ENCODE results near the gene SOD1.
"Not testable (repeated sequence)": the region's sequence is repeated elsewhere in the genome, so short reads cannot be mapped to it uniquely, and the experiment has no call there.

Gene SOD1

GRCh38 chr21:31656199-31657095 lies 3.0 kb upstream of the SOD1 start:
- no peak for DNase-seq

GRCh38 chr21:31658053-31658452 lies 1.4 kb upstream of the SOD1 start:
- DNase-seq: no peak

GRCh38 chr21:31659286-31659535 lies 282 bp upstream of the SOD1 start:
- DNase-seq: no peak

DNA sequence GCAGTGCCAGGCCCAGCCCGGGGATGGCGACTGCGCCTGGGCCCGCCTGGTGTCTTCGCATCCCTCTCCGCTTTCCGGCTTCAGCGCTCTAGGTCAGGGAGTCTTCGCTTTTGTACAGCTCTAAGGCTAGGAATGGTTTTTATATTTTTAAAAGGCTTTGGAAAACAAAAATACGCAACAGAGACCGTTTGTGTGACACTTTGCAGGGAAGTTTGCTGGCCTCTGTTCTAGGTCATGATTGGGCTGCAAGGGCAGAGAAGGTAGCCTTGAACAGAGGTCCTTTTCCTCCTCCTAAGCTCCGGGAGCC lies 719 bp downstream of the SOD1 start:
- no peak for DNase-seq

GRCh38 chr21:31660591-31660990 lies 1.1 kb downstream of the SOD1 start:
- DNase-seq: no peak

- no peak for DNase-seq
Measured at GRCh38 chr21:31663584-31664249, 4.2 kb downstream of the SOD1 start.

GRCh38 chr21:31665397-31665796 lies 5.9 kb downstream of the SOD1 start:
- no peak for DNase-seq

GRCh38 chr21:31665869-31666268 lies 6.4 kb downstream of the SOD1 start:
- DNase-seq: not testable (repeated sequence)

DNA sequence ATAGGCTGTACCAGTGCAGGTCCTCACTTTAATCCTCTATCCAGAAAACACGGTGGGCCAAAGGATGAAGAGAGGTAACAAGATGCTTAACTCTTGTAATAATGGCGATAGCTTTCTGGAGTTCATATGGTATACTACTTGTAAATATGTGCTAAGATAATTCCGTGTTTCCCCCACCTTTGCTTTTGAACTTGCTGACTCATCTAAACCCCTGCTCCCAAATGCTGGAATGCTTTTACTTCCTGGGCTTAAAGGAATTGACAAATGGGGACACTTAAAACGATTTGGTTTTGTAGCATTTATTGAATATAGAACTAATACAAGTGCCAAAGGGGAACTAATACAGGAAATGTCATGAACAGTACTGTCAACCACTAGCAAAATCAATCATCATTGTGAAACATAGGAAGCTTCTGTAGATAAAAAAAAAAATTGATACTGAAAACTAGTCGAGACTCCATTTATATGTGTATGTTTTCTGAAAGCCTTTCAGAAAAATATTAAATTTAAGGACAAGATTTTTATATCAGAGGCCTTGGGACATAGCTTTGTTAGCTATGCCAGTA lies 7.0 kb downstream of the SOD1 start:
- DNase-seq: no peak

GRCh38 chr21:31667132-31667531 lies 7.6 kb downstream of the SOD1 start:
- DNase-seq: no peak

DNA sequence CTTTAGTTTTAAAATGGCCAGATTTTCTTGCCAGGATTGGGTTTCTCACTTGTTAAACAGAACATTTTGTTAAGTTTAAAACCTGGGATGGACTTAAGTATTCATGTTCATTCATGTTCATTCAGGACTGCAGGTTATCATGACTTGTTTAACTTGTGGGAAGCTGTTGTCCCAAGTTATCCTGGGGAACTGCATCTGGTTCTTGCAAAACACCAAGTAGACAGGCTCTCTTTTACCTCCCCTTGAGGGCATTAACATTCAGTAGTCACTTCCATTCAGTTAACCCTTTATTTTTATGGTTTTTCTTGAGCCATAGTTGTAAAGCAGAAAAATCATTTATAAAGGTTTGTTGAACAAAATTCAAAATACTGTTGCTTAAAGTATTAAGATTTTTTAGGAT lies 8.1 kb downstream of the SOD1 start:
- DNase-seq: no peak

DNA sequence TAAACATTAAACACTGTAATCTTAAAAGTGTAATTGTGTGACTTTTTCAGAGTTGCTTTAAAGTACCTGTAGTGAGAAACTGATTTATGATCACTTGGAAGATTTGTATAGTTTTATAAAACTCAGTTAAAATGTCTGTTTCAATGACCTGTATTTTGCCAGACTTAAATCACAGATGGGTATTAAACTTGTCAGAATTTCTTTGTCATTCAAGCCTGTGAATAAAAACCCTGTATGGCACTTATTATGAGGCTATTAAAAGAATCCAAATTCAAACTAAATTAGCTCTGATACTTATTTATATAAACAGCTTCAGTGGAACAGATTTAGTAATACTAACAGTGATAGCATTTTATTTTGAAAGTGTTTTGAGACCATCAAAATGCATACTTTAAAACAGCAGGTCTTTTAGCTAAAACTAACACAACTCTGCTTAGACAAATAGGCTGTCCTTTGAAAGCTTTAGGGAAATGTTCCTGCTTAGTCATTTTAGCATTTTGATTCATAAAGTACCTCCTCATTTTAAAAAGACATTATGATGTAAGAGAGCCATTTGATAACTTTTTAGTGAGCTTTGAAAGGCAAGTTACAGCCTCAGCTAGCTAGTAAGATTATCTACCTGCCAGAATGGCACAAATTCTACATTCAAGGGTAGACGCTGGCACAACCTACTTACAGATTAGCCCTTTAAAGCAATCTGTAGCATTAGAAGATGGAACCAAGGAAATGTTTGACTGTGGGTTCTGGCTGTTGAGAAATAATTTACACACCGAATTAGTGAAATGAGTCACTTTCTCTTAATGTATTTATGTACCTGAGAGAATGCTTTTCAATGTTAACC lies 9.4 kb downstream of the SOD1 start:
- no peak for DNase-seq

- DNase-seq: no peak
Measured at GRCh38 chr21:31670070-31670469, 10.6 kb downstream of the SOD1 start.

DNA sequence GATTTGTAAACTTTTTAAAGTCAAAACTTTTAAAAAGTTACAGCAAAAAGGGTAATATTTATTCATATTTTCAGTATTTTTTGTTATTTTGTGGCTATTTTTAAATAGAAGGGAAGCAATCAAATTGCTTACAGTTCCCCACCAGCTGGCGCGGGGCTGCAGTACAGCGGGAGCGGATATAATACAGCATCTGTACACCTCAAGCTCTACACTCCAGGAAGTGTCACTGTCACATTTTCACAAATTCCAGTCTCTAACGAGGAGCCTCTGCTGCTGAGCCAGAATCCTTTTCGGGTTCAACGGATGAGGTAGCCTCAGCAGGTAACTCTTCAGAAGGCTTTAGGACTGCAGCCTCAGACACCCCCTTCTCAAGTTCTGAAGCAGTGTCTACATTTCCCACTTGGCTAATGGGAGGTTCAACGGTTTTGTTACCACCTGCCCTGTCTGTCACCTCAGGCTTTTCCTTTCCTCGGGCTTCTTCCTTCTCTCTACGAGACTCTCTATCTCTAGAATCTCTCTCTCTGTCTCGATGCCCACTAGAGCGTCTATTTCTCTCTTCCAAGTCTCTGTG lies 11.7 kb downstream of the SOD1 start:
- DNase-seq: no peak

DNA sequence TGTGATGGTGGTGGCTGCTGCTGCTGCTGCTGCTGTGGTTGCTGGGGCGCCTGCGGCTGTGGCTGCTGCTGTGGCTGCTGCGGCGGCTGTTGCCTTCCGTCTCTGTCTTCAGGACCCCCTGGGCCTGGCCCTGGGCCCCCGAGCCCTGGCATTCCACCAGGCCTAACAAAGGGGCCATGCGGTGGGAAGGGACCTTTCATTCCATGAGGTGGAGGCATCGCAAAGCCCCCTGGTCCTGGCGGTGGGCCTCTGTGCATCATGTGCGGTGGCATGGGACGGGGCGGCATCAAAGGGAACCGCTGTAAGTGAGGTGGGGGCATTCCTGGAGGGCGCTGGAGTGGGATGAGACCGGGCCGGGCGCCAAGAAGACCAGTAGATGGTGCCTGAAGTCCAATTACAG lies 12.4 kb downstream of the SOD1 start:
- no peak for DNase-seq

DNA sequence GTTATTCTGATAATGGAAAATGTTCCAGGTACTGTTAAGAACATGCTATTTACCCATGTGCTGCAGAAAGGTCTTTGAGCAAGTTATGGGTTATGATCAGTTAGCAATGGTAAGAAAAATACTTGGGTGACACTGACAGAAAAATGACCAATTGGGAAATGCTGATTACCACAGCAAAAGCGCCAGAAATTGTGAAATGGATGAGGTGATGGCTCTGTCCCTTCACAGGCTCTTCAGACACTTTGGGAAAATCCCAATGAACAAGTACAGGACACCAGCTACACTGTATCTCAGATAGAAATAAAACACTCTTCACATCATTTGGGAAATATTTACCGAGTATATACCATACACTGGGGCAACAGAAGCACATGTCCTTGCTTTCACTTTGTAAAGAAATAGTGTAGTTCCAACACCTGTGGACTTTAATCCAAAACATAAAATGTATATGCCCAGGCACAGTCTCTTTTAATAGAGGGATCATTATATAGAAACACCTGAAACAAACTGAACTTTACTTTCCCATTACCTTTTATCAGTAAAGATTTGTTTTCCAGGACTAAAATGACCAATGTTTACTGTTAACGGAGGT lies 13.9 kb downstream of the SOD1 start:
- no peak for DNase-seq

DNA sequence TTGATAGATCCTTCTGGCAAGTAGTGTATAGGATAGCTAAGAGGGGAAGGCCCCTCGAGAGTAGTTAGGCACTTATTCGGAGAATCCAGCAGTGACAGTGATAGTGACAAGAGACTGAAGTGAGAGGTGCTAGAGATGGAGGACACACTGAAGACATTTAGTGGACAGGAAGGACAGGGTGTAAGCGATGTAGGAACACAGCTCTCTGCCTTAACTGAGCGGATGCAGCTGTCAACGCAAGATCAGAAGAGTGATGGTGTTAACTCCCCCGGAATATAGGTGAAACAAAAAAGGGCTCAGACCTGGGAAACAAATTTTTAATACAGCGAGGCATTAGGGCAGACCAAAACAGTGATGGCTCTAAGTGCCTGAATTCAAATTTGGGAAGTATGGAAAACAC lies 15.8 kb downstream of the SOD1 start:
- no peak for DNase-seq

- DNase-seq: no peak
Measured at GRCh38 chr21:31675960-31676359, 16.5 kb downstream of the SOD1 start.

DNA sequence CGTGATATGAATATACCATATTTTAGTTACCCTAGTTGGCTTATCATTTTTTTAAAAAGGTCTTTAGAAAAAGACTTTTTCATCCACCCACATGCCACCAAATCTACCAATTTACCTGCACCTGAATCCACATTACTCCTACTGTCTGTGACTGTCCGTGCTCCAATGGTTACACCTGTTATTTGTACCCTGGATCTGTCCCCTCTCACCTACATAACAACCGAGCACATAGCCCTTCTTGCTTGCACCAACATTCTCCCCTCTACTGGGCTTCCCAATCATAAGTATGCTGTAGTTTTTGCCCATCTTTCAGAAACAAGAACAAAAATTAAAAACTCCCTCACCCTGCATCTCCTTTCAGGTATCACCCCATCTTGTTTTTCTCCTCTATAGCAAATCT lies 17.6 kb downstream of the SOD1 start:
- DNase-seq: no peak

GRCh38 chr21:31678478-31678877 lies 19.0 kb downstream of the SOD1 start:
- DNase-seq: no peak

DNA sequence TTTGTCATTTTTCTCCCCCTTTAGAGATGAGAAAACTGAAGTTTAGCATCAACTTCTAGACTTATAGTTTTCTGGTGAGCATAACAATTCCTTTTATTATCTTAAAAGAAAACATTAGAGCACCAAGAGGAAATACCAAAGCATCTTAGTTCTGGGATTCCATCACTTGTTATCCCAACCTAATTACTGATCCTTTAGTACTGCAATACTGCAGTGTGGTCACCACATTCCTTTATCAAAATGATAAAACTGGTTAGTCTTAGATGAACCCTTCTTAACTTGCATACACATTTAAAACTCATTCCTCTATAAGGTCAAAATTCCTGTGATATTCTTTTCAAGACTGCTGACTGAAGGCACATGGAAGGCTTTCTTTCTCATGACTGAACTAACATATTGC lies 23.1 kb downstream of the SOD1 start:
- DNase-seq: no peak

DNA sequence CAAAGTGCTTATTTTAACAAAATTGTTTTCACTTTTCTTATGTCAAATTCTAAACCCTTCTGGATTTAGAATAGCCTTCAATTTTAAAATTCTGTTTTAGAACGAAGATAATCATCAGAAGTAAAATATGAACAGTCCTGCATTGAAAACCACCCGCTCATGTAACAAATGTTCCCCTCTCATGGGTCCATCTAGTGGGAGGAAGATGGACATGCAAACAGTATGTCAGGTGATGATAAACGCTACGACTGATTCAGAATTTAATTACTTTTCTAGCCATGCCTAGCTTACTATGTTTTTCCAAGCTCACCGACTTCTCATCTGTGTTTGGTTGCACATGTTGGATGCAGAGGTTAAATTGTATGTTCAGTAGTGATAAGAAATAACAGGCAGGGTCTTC lies 23.5 kb downstream of the SOD1 start:
- no peak for DNase-seq

DNA sequence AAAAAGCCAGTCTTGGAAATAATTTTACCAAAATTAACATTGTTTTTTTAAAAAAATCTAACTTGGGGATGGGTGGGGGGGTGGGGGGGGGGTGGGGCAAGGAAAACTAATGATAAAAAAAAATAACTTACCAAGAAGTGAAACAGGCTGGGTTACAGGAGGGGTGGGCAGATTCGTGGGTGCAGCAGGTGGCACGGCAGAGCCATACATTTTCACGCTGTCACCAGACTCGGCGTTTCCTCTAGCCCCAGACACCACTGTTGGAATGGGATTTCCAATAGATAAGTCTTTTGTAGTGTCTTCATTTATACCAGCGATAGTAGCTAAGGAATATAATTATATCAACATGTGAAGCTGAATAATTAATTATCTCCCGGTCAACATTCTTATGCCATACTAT lies 25.4 kb downstream of the SOD1 start:
- no peak for DNase-seq

All from activated CD4-positive, CD25-positive, alpha-beta regulatory T cell treated with anti-CD3 and anti-CD28 coated beads, Interleukin-2, amount 50 U/mL, for 72 hours (primary cell).